Activated effector memory CD4-positive, alpha-beta T cell treated with anti-CD3 and anti-CD28 coated beads, Interleukin-2, amount 50 U/mL, for 16 hours (primary cell): ENCODE data around the gene ARHGAP24.
"Not testable (repeated sequence)": the region's sequence is repeated elsewhere in the genome, so short reads cannot be mapped to it uniquely, and the experiment has no call there.

ENCODE experiments used
- DNase-seq: peaks from one replicate; pipeline ENCODE4 v3.0.0-alpha.2; 2020

Gene ARHGAP24

GRCh38 chr4:85932500-85933290 lies 457.7 kb downstream of the ARHGAP24 start:
- no peak for DNase-seq

DNA sequence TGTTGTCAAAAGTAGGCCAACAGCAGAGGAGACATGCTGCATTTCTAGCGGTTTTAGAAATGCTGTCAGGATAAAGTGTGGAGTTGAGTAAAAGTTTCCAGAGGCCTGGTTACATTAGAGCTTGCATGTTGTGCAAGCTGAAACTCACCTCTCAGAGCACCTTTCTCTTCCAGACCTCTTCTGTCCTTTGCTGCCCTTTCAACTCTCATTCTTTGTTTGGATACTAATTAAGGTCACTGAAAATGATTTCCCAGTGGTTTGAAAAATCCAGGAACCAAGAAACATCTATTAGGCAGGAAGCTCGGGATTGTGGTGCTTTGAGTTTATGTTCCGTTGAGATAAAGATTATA lies 458.3 kb downstream of the ARHGAP24 start:
- DNase-seq = no peak

GRCh38 chr4:85937507-85937906 lies 462.6 kb downstream of the ARHGAP24 start:
- no peak for DNase-seq

DNA sequence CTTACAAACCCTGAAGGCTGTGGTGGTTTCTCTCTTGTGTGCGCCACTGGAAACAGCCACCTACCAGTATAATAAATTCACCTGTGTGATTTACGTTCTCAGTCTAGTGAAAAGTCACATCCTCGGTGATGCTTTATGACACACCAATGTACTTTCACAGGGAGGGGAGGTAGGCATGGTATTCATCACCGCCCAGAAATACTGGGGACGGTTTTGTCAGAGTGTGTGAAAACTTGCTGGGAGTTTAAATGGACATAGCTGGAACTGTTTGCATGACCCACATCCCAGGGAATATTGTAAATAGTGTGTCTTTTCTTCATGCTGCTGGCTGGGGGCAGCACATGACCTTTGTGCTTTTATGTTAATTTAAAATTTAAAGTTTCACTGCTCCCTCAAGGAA lies 463.1 kb downstream of the ARHGAP24 start:
- no peak for DNase-seq

DNA sequence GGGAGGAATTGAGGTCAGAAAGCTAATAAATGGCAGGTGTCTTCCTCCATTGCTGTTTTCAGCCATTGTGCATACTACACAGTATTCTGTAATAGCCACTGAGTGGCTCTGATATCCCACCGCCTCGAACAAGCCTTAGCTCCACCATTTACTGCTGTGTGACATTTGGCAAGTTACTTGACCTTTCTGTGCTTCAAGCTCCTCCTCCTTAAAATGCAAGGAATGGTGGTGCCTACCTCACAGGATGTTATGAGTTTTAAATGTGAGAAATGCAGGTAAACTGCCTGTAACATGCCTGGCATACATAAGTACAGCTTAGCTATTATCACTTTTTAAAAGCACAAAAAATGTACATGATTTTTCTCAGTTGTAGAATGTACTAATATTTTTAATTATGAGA lies 464.0 kb downstream of the ARHGAP24 start:
- DNase-seq = no peak

GRCh38 chr4:85939595-85939994 lies 464.6 kb downstream of the ARHGAP24 start:
- DNase-seq = no peak

DNA sequence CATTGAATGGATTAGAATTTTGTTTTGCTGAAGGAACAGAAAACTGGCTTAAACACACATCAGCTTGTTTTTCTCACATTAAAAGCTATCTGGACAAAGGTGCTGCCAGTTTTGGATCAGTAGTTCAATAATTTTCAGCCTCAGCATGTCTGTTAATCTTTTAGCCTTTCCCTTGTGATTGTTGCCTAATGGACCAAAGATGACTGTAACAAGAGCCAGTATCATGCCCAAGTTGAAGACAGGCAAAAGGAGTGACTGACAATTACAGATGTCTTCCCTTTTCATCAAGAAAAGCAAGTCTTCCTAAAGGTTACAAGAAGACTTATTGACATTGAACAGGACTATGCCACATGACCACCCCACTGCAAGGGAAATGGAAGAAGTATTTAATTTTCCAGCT lies 465.2 kb downstream of the ARHGAP24 start:
- no peak for DNase-seq

DNA sequence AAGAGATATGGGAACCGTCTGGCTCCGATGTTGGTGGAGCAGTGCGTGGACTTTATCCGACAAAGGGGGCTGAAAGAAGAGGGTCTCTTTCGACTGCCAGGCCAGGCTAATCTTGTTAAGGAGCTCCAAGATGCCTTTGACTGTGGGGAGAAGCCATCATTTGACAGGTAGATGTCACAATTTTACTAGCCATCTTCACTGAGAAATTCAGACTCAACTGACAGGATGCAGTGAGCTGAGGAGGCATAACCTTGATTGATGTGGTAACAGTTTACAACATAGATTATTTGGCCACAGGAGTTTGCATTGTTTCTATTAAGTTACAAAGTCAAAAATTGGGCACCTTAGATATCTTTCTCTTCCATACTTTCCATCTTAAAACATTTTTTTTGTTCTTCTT lies 467.2 kb downstream of the ARHGAP24 start:
- no peak for DNase-seq

DNA sequence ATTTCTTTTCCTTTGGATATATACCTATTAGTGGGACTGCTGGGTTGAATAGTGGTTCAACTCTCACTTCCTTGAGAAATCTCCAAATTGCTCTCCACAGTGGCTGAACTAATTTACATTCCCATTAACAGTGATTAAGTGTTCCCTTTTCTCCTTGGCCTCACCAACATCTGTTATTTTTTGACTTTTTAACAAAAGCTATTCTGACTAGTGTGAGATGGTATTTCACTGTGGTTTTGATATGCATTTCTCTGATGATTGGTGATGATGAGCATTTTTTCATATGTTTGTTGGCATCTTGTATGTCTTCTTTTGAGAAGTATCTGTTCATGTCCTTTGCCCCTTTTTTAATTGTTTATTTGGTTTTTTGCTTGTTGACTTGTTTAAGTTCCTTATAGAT lies 471.9 kb downstream of the ARHGAP24 start:
- no peak for DNase-seq

DNA sequence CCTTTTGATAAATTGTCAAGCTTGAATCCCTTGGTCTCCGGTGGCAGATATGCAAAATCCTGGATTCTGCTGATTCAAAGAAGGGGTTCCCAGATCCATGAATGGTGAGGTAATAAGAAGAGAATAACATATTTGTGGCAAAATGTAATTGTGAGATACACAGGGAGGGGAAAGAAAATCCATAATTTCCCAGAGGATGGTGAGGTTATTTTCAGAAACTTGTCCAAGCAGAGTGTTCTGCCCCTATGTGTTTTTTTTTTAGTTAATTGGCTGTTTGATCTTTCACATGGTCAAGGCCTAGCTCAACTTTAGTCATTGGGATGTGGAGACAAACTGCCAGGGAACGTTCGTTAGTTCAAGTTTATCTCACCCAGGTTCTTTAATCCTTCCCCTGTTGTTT lies 476.1 kb downstream of the ARHGAP24 start:
- no peak for DNase-seq

DNA sequence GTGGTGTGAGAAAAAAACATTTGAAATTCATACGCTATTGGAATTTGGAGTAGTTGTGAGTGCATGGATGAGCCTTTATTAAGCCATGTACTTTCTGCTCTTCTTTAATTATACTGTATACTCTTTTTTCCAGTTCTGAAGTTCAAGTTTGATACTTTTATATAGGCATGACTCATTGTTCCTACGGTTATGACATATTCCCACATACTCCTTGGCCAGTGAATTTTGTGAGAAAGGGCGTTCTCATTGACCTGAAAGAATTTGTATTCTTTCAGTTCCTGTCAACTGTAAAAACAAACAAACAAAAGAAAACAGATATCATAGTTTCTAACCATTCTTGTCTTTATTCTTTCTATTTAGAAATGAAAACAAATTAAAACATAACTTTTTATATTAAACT lies 477.6 kb downstream of the ARHGAP24 start:
- DNase-seq = no peak

GRCh38 chr4:85952972-85953650 lies 478.2 kb downstream of the ARHGAP24 start:
- DNase-seq = no peak

DNA sequence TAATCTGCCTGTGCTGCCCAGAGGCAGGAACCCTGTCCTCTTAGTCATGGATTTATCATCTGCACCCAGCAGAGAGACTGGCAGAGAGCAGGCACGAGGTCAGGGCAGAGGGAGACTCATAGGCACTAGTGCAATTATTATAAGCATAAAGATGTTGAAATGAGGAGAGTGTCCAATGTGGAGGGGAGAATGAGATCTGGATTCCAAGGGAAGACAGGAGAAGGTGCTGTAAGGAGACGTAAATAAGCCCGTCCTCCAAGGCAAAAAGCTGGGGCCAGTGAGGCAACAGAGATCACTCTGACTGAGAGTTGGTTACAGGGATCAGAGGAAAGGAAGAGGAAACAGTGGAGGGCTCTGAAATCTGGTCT lies 478.7 kb downstream of the ARHGAP24 start:
- DNase-seq = no peak

DNA sequence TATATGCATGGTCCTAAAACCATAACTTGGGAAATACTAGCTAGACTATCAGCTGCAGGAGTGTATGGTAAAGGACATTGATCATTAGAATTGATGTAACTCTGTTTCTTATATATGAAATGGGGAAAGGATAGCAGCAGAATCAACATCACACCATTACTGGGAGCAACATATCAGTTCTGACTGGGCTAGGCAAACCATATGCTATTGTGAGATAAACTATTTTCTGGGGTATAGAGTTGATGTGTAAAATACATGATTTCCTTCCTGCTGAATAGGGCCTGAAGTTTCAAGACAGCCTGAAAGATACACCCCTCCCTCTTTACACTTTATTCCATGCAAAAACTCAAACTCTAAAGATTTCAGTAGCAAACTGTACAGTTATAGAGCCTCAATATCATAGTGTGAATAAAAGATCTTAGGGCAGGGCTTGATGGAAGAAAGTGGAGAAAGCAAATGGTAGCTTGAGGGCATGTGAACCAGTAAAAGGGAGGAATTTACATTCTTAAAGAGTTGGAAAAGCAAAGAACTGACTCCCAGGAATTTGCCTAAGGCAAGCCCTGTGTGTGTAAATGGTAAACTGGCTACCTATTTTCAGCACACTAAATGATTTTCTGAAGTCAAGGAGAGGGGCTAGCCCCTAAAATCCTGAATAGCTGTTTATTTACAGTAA lies 480.8 kb downstream of the ARHGAP24 start:
- no peak for DNase-seq

DNA sequence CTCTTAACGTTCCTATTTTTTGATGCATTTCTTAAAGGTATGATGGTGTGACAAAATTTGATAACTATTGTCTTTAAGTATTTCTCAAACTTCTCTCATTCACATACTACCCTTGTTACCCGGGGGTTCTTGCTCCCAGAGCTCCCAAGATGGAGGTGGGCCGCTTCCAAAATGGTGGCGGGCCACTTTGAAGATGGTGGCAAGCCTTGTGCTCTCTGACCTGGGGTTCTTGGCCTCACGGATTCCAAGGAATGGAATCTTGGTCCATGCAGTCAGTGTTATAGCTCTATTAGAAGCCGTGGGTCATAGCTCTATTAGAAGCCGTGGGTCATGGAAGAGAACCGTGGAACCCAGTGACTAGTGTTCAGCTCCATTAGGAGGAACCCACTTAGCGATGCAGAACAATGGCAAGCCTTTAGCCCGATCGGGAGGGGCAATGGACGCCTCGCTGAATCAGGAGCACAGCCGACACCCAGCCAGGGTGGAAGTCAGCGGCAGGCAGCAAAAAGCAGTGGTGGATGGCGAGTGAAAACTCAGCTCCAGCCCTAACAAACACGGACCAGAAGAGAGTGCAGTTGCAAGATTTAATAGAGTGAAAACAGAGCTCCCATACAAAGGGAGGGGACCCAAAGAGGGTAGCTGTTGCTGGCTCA lies 481.5 kb downstream of the ARHGAP24 start:
- DNase-seq = no peak

DNA sequence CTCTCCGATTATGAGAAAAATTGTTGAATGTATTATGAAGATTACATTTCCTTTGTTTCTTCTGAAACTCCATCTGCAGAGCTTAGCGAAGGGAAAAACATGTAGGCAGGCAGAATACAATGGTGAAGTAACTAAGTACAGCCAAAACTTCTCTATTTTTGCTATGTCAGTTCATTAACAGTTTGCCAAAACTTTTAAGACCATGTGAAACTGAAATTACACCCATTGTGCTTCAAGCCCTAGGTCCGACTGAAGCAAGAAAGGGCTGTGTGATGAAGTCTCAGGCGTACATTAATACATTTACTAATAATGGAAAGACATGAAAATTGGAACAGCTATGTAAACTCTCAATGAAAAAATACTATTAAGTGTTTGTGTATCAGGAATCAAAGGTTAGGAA lies 486.9 kb downstream of the ARHGAP24 start:
- no peak for DNase-seq

DNA sequence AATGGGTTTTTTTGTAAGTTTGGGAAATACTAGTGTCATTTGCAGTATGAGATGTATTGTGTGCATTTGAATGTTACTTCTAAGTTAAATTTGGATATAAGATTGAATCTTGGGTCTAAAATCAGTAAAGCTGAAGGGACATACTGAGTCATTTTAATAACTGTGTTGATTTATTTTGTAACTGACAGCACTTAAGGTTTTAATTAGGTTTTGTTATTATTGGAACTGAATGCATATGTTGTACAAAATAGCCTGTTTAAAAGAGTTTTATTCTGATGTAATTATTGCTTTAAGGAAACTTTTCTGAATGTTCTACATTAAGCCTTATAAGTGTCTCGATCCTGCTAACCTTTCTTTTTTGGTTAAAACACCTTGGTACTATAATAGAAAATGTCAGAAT lies 488.3 kb downstream of the ARHGAP24 start:
- DNase-seq = no peak

- DNase-seq = no peak
These were observed 489.3 kb downstream of the ARHGAP24 start for GRCh38 chr4:85964298-85964697.

- DNase-seq = not testable (repeated sequence)
These were observed 490.1 kb downstream of the ARHGAP24 start for GRCh38 chr4:85965017-85965416.

GRCh38 chr4:85965529-85965928 lies 490.6 kb downstream of the ARHGAP24 start:
- no peak for DNase-seq

- no peak for DNase-seq
These were observed 491.4 kb downstream of the ARHGAP24 start for GRCh38 chr4:85966373-85966772.

GRCh38 chr4:85967872-85968271 lies 492.9 kb downstream of the ARHGAP24 start:
- DNase-seq = no peak

DNA sequence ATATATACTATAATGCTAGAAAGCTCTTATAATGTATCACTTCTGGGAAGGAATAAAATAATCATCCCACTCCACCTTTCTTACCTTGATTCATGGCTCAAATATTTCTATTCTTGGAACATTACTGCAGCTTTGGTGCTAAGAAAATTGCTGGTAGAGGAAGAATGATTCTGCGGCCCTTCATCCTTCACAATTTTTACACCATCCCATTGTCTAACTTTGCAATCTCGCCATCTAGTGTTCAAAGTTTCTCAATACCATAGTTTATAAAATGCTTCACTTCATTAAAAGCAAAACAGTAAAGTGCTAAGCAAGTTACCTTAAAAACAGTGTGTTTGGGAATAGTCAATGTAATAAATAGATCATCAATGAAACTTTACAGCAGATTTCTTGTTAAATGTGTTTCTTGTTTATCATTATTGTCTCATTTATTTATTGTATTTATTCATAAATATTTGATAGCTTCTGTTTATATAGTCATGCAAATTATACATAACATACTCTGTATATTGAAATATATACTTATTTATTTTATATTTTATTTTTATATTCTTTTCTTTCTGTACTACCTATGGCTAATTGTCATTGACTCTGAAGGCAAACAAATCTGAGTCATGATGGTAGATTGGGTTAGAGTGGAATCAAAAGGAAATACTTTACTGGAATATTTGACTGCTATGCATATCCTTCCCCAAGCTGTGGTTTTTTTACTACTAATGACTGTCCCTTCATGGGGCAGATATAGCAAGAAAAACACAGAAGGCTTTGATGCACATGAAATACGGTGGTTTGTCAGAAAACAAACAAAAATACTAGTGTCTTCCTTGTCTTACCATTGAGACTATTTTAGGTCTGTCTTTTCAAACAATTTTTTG lies 494.2 kb downstream of the ARHGAP24 start:
- no peak for DNase-seq
